Tibial artery (tissue), 4 donors: ENCODE results near the gene NPAS3.

Experiments
- DNase-seq, 2 donors: peaks; one replicate each; pipeline ENCODE4 v3.0.0-alpha.2; 2019
- H3K27ac ChIP-seq, 2 donors: fragments of 200-600 bp; sonication (generic) in 1 of 2; 1 replicate in 1 of 2; 2 replicates in 1 of 2; pipeline ENCODE4 v1.5.1; 2018 to 2019; ENCODE audit warnings: mild to moderate bottlenecking in 1 of 2
- H3K27me3 ChIP-seq, 2 donors: fragments of 200-600 bp; sonication (generic) in 1 of 2; one replicate each; pipeline versions ENCODE4 v1.5.1 to v1.6.0; 2016 to 2019
- H3K36me3 ChIP-seq, 3 donors: fragments of 200-600 bp; sonication (generic) in 2 of 3; one replicate each; pipeline ENCODE4 v1.5.1; 2016 to 2019; ENCODE audit warnings: mild to moderate bottlenecking in 2 of 3
- H3K4me1 ChIP-seq, 4 donors: fragments of 200-600 bp; sonication (generic) in 2 of 4; 1 replicate in 3 of 4; 2 replicates in 1 of 4; pipeline ENCODE4 v1.5.1; 2016 to 2019
- H3K4me3 ChIP-seq, 2 donors: fragments of 200-600 bp; sonication (generic) in 1 of 2; 1 replicate in 1 of 2; 2 replicates in 1 of 2; pipeline ENCODE4 v1.5.1; 2018 to 2019; ENCODE audit warnings: mild to moderate bottlenecking in 2 of 2
- H3K9me3 ChIP-seq, 3 donors: fragments of 200-600 bp; sonication (generic) in 1 of 3; one replicate each; pipeline ENCODE4 v1.5.1; 2016 to 2019
- intact Hi-C: fragments of 100-400 bp; cut with DNase I; formaldehyde crosslinking; loops from one replicate; pipeline ENCODE4 v1.15.0; 2023; ENCODE audit warnings: low total_unique reads
- TF ChIP-seq, protein P1 (sequence below), 2 experiments: fragments of 200-600 bp in 1 of 2; fragments of 450-650 bp in 1 of 2; IDR thresholded peaks; one replicate each; pipeline ENCODE4 v1.5.1; 2017 to 2019; ENCODE audit warnings: antibody characterized with exemption in 2 of 2, mild to moderate bottlenecking in 1 of 2, moderate library complexity in 1 of 2

Gene NPAS3

DNA sequence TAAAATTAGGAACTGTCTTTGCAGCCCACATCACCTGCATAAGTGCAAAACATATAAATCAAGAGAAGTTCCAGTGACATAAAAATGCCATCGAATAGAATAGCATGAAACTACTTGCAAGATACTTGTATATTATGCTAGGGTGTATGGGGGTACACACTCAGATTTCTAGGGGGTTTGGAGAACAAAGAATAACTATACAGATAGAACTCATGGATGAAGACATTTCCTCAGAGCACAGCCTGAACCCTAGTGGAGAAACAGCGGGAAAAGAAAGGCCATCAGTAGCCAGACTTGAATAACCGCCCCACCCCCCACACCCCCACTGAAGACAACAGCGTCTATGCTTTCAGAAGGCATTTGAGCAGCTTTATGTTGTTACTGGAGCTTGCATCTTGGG lies 425.8 kb downstream of the NPAS3 start:
- H3K27ac ChIP-seq = no peak overlapping the region
- no peaks in the 10 kb centered on the region for H3K36me3 ChIP-seq
- no peaks in the 10 kb centered on the region for H3K27me3 ChIP-seq
- no peaks in the 10 kb centered on the region for H3K9me3 ChIP-seq
- no peak overlapping the region for H3K4me3 ChIP-seq
- no peaks in the 10 kb centered on the region for H3K4me1 ChIP-seq
- DNase-seq = no peak
- intact Hi-C loops = no loop called here
- TF ChIP-seq, protein P1, sequence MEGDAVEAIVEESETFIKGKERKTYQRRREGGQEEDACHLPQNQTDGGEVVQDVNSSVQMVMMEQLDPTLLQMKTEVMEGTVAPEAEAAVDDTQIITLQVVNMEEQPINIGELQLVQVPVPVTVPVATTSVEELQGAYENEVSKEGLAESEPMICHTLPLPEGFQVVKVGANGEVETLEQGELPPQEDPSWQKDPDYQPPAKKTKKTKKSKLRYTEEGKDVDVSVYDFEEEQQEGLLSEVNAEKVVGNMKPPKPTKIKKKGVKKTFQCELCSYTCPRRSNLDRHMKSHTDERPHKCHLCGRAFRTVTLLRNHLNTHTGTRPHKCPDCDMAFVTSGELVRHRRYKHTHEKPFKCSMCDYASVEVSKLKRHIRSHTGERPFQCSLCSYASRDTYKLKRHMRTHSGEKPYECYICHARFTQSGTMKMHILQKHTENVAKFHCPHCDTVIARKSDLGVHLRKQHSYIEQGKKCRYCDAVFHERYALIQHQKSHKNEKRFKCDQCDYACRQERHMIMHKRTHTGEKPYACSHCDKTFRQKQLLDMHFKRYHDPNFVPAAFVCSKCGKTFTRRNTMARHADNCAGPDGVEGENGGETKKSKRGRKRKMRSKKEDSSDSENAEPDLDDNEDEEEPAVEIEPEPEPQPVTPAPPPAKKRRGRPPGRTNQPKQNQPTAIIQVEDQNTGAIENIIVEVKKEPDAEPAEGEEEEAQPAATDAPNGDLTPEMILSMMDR (IDR thresholded peaks at IDR 0.05) = no peak

- no peak overlapping the region for H3K4me3 ChIP-seq
- TF ChIP-seq, protein P1 (IDR thresholded peaks at IDR 0.05) = no peak
- intact Hi-C loops = no loop called here
- no peak for DNase-seq
- H3K27ac ChIP-seq = no peak overlapping the region
- no peaks in the 10 kb centered on the region for H3K9me3 ChIP-seq
- H3K36me3 ChIP-seq = no peaks in the 10 kb centered on the region
- no peaks in the 10 kb centered on the region for H3K27me3 ChIP-seq
- H3K4me1 ChIP-seq = no peaks in the 10 kb centered on the region
These were observed 430.4 kb downstream of the NPAS3 start for GRCh38 chr14:33369041-33369440.

DNA sequence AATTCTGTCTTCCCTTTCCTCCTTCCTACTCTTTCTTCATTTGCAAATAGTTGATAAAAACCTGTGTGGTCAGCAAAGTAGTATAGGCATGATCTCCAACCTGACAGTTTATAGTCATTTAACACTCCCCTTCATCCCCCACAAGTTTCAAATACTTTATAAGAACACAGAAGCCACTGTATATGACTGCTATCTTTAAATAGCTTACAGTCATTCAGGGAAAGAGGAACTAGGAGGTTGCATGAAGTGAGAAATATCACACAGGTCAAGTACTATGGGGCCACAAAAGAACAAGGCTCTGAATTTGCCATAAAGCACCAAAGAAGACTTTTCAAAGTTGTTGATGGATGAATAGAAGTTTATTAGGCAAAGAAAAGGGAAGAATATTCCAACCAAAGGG lies 431.3 kb downstream of the NPAS3 start:
- Histone ChIP-seq H3K36me3 (no peaks in the 10 kb centered on the region), H3K27me3 (no peaks in the 10 kb centered on the region), H3K4me3 (no peak overlapping the region), H3K4me1 (no peaks in the 10 kb centered on the region), H3K27ac (no peak overlapping the region), H3K9me3 (no peaks in the 10 kb centered on the region)
- intact Hi-C loops = no loop called here
- TF ChIP-seq, protein P1 (IDR thresholded peaks at IDR 0.05) = no peak
- no peak for DNase-seq

GRCh38 chr14:33370426-33370825 lies 431.7 kb downstream of the NPAS3 start:
- Histone ChIP-seq H3K36me3 (no peaks in the 10 kb centered on the region), H3K27ac (no peak overlapping the region), H3K4me1 (no peaks in the 10 kb centered on the region), H3K4me3 (no peak overlapping the region), H3K27me3 (no peaks in the 10 kb centered on the region), H3K9me3 (no peaks in the 10 kb centered on the region)
- DNase-seq = no peak
- intact Hi-C loops = no loop called here
- TF ChIP-seq, protein P1 (IDR thresholded peaks at IDR 0.05) = no peak

DNA sequence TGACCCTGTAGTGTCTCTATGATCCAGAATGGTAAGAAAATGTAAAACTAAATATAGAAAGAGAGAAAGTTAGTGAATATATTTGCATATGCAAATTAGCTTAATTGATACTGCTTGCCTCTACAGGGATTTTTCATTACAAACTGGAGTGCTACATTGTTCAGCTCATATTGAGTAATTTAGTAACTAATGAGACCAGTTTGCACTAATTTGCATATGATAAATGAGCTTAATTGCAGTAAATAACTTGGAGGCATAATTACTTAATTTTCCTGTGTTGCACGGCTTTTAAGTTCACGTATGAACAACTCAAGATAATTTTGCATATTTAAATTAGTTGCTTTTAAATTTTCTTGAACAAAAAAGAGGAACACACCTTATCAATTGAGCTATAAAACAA lies 436.5 kb downstream of the NPAS3 start:
- Histone ChIP-seq H3K9me3 (no peaks in the 10 kb centered on the region), H3K27me3 (no peaks in the 10 kb centered on the region), H3K36me3 (no peaks in the 10 kb centered on the region), H3K4me1 (no peaks in the 10 kb centered on the region), H3K4me3 (no peak overlapping the region), H3K27ac (no peak overlapping the region)
- intact Hi-C loops = no loop called here
- TF ChIP-seq, protein P1 (IDR thresholded peaks at IDR 0.05) = no peak
- no peak for DNase-seq

- Histone ChIP-seq H3K9me3 (no peaks in the 10 kb centered on the region), H3K36me3 (no peaks in the 10 kb centered on the region), H3K4me3 (no peak overlapping the region), H3K27me3 (no peaks in the 10 kb centered on the region), H3K4me1 (no peaks in the 10 kb centered on the region), H3K27ac (no peak overlapping the region)
- intact Hi-C loops = no loop called here
- TF ChIP-seq, protein P1 (IDR thresholded peaks at IDR 0.05) = no peak
- DNase-seq = no peak
These were observed 437.1 kb downstream of the NPAS3 start for GRCh38 chr14:33375786-33376185.
